H9 (cell line): ENCODE measurements around the gene SLC30A9. TPM values are rescaled to one million over a fixed set of nuclear protein-coding genes. Genes with fewer than 3 reads are reported as not detected.

Experiments
- DNase-seq: peaks from one replicate; pipeline ENCODE4 v3.0.0-alpha.2; 2017
- H2AFZ ChIP-seq: one replicate; pipeline ENCODE4 v1.6.1; 2013; ENCODE audit warnings: mild to moderate bottlenecking, low read length, control low read depth, moderate library complexity
- H2AK5ac ChIP-seq: 2 replicates; pipeline ENCODE4 v1.6.1; 2013; ENCODE audit warnings: low read length, control low read depth, mixed read lengths; ENCODE audit not compliant: insufficient read length
- H2BK120ac ChIP-seq: one replicate; pipeline ENCODE4 v1.6.1; 2013; ENCODE audit warnings: low read depth, mild to moderate bottlenecking, low read length, control low read depth, inconsistent platforms; ENCODE audit not compliant: poor library complexity, severe bottlenecking
- H2BK12ac ChIP-seq: 2 replicates; pipeline ENCODE4 v1.6.1; 2013; ENCODE audit warnings: low read length, control low read depth, mixed read lengths, low read depth; ENCODE audit not compliant: insufficient read length
- H2BK15ac ChIP-seq: 2 replicates; pipeline ENCODE4 v1.6.1; 2013; ENCODE audit warnings: low read depth, low read length, control low read depth
- H2BK20ac ChIP-seq: one replicate; pipeline ENCODE4 v1.6.1; 2013; ENCODE audit warnings: low read depth, mild to moderate bottlenecking, low read length, control low read depth, inconsistent platforms; ENCODE audit not compliant: poor library complexity, severe bottlenecking
- H2BK5ac ChIP-seq: 2 replicates; pipeline ENCODE4 v1.6.1; 2013; ENCODE audit warnings: low read length, control low read depth, mixed read lengths; ENCODE audit not compliant: insufficient read length
- H3K14ac ChIP-seq: 2 replicates; pipeline ENCODE4 v1.6.1; 2013; ENCODE audit warnings: low read length, control low read depth; ENCODE audit not compliant: insufficient read depth
- H3K18ac ChIP-seq: 2 replicates; pipeline ENCODE4 v1.6.1; 2013; ENCODE audit warnings: low read depth, mild to moderate bottlenecking, mixed read lengths, low read length, control low read depth; ENCODE audit not compliant: insufficient read length
- H3K23ac ChIP-seq: 2 replicates; pipeline ENCODE4 v1.6.1; 2013; ENCODE audit warnings: low read length, control low read depth, mixed read lengths, low read depth; ENCODE audit not compliant: insufficient read length
- H3K23me2 ChIP-seq: 2 replicates; pipeline ENCODE4 v1.6.1; 2013; ENCODE audit warnings: low read depth, mild to moderate bottlenecking, mixed read lengths, low read length, control low read depth; ENCODE audit not compliant: insufficient read length, poor library complexity, severe bottlenecking
- H3K27ac ChIP-seq: 2 replicates; pipeline ENCODE4 v1.5.1; 2013; ENCODE audit warnings: low read length, control low read depth, mixed read lengths, low read depth; ENCODE audit not compliant: insufficient read length
- H3K27me3 ChIP-seq: 2 replicates; pipeline ENCODE4 v1.6.1; 2013; ENCODE audit warnings: low read length, control low read depth, inconsistent platforms; ENCODE audit not compliant: insufficient read depth
- H3K4ac ChIP-seq: 2 replicates; pipeline ENCODE4 v1.6.1; 2013; ENCODE audit warnings: low read depth, mild to moderate bottlenecking, control low read depth, inconsistent platforms, low read length, moderate library complexity
- H3K4me1 ChIP-seq: 2 replicates; pipeline ENCODE4 v1.6.1; 2013; ENCODE audit warnings: low read length, control low read depth, inconsistent platforms; ENCODE audit not compliant: insufficient read depth
- H3K4me2 ChIP-seq: 2 replicates; pipeline ENCODE4 v1.6.1; 2013; ENCODE audit warnings: low read length, control low read depth, mixed read lengths; ENCODE audit not compliant: insufficient read length, insufficient read depth
- H3K56ac ChIP-seq: 2 replicates; pipeline ENCODE4 v1.6.1; 2013; ENCODE audit warnings: low read depth, mild to moderate bottlenecking, mixed read lengths, low read length, control low read depth; ENCODE audit not compliant: insufficient read length
- H3K79me1 ChIP-seq: 2 replicates; pipeline ENCODE4 v1.6.1; 2013; ENCODE audit warnings: low read depth, mild to moderate bottlenecking, moderate library complexity, low read length, control low read depth, inconsistent platforms; ENCODE audit not compliant: insufficient read depth, poor library complexity, severe bottlenecking
- H3K79me2 ChIP-seq: 2 replicates; pipeline ENCODE4 v1.6.1; 2013; ENCODE audit warnings: low read length, control low read depth, inconsistent platforms; ENCODE audit not compliant: insufficient read depth
- H3K9ac ChIP-seq: 2 replicates; pipeline ENCODE4 v1.6.1; 2013; ENCODE audit warnings: low read length, control low read depth, mixed read lengths; ENCODE audit not compliant: insufficient read length; ENCODE audit errors: extremely low read depth
- H3K9me3 ChIP-seq: one replicate; pipeline ENCODE4 v1.6.1; 2013; ENCODE audit warnings: low read depth, low read length, inconsistent platforms; ENCODE audit not compliant: control insufficient read depth
- H3T11ph ChIP-seq: one replicate; pipeline ENCODE4 v1.6.1; 2013; ENCODE audit warnings: mild to moderate bottlenecking, low read length, control low read depth, inconsistent platforms
- H4K20me1 ChIP-seq: one replicate; pipeline ENCODE4 v1.6.1; 2013; ENCODE audit not compliant: control insufficient read depth, insufficient read length, insufficient read depth
- H4K5ac ChIP-seq: 2 replicates; pipeline ENCODE4 v1.6.1; 2013; ENCODE audit warnings: low read depth, mild to moderate bottlenecking, mixed read lengths, low read length, control low read depth; ENCODE audit not compliant: insufficient read length
- H4K8ac ChIP-seq: replicated peaks from 2 replicates; pipeline ENCODE4 v1.6.1; 2013; ENCODE audit warnings: low read length, control low read depth, mixed read lengths, low read depth; ENCODE audit not compliant: insufficient read length
- H4K91ac ChIP-seq: 2 replicates; pipeline ENCODE4 v1.6.1; 2013; ENCODE audit warnings: low read depth, mild to moderate bottlenecking, moderate library complexity, mixed read lengths, low read length, control low read depth; ENCODE audit not compliant: insufficient read length
- H3K27ac Mint-ChIP-seq, 3 experiments: 2 replicates in 2 of 3; 3 replicates in 1 of 3; pipeline ENCODE4 v1.8.0; 2020 to 2021; ENCODE audit warnings: mixed read lengths in 3 of 3, mild to moderate bottlenecking in 1 of 3, moderate library complexity in 1 of 3
- H3K27me3 Mint-ChIP-seq: 2 replicates; pipeline ENCODE4 v1.8.0; 2021; ENCODE audit warnings: low read depth, mild to moderate bottlenecking, moderate library complexity, mixed read lengths
- H3K36me3 Mint-ChIP-seq, 3 experiments: 2 replicates in 2 of 3; 3 replicates in 1 of 3; pipeline ENCODE4 v1.8.0; 2020 to 2021; ENCODE audit warnings: low read depth in 3 of 3, mixed read lengths in 3 of 3; ENCODE audit not compliant: insufficient read depth in 1 of 3
- H3K4me1 Mint-ChIP-seq, 2 experiments: 2 replicates each; pipeline ENCODE4 v1.8.0; 2020; ENCODE audit warnings: mixed read lengths in 2 of 2
- H3K4me3 Mint-ChIP-seq, 2 experiments: 2 replicates in 1 of 2; 3 replicates in 1 of 2; pipeline ENCODE4 v1.8.0; 2020 to 2021; ENCODE audit warnings: mild to moderate bottlenecking in 2 of 2, mixed read lengths in 2 of 2, moderate library complexity in 1 of 2
- H3K9me3 Mint-ChIP-seq, 2 experiments: 2 replicates in 1 of 2; 3 replicates in 1 of 2; pipeline ENCODE4 v1.8.0; 2020; ENCODE audit warnings: mild to moderate bottlenecking in 2 of 2, mixed read lengths in 2 of 2, moderate library complexity in 1 of 2
- CTCF ChIP-seq: fragments of 200-600 bp; sonication (generic); conservative IDR thresholded peaks from 3 replicates; pipeline ENCODE4 v1.8.0; 2021; ENCODE audit warnings: antibody characterized with exemption, mild to moderate bottlenecking
- WGBS: extraction: QIAGEN DNeasy Blood & Tissue Kit; methylation state at CpG from one replicate; pipeline ENCODE4 v1.1.7; 2013; ENCODE audit warnings: missing lambda C conversion rate, low lambda C conversion rate, mixed read lengths; ENCODE audit not compliant: insufficient read length; ENCODE audit errors: extremely low coverage; 5-methylcytosine and 5-hydroxymethylcytosine counted together
- total RNA-seq: library from RNA; stranded (reverse); gene quantifications from 2 replicates; pipeline ENCODE4 v1.2.1, GENCODE V29; 2021

SLC30A9 gene
- total RNA-seq, 1 experiment from 2014 or later: 70.8 TPM

DNA sequence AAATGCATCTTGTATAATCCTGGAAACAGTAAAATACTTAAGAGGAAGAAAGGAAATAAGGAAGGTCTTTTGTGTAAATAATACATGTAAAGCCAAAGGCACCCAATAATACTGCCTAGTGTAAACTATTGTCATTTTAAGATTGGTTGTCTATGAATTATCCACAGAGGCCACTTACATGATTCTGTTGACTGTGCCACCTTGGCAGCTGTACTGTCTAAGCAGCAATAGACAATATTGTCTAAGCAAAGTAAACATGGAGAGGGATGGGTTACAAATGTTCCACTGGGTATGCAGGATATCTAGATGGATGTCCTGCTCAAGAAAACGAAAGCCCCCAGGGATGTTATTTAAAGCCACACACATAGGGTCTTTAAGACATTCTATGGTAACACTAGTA, 142.7 kb downstream of the SLC30A9 start:
- Histone ChIP-seq H3K14ac (no peak overlapping the region), H4K91ac (no peak overlapping the region), H3K23me2 (no peaks in the 10 kb centered on the region), H3K23ac (no peak overlapping the region), H3K4me1 (peaks cover 4% of the 10 kb centered on the region; the same call in 1 of the 2 replicates), H2AK5ac (no peak overlapping the region), H2BK15ac (no peak overlapping the region), H3K27me3 (no peaks in the 10 kb centered on the region), H3K4me2 (no peak overlapping the region), H4K8ac (no peak overlapping the region), H3K9ac (no peak overlapping the region), H2BK12ac (no peak overlapping the region), H3K79me1 (no peaks in the 10 kb centered on the region), H3K18ac (no peak overlapping the region), H4K5ac (no peak overlapping the region), H3K56ac (no peak overlapping the region), H4K20me1 (no peaks in the 10 kb centered on the region), H2BK5ac (no peak overlapping the region), H3T11ph (no peak overlapping the region), H3K9me3 (no peaks in the 10 kb centered on the region), H3K79me2 (peaks cover 2% of the 10 kb centered on the region; the same call in 1 of the 2 replicates), H3K27ac (no peak overlapping the region), H2BK20ac (no peak overlapping the region), H2BK120ac (no peak overlapping the region), H3K4ac (no peak overlapping the region), H2AFZ (no peak overlapping the region)
- WGBS: no CpG with 5 or more reads among the region's 1 CpG
- Mint-ChIP-seq H3K27ac (no peak overlapping the region), H3K36me3 (peaks cover 26 to 34% (median 30%) of the 10 kb centered on the region in 3 experiments), H3K27me3 (no peaks in the 10 kb centered on the region), H3K4me1 (peaks cover 34 to 35% of the 10 kb centered on the region in 2 experiments), H3K9me3 (peaks cover 0 to 6% of the 10 kb centered on the region in 2 experiments; a peak in 2 of 5 replicates), H3K4me3 (no peak overlapping the region)
- DNase-seq: no peak
- no peak for TF ChIP-seq CTCF
